ENCODE measurements around the gene KCNN4. TPM values are rescaled to one million over a fixed set of nuclear protein-coding genes. Genes with fewer than 3 reads are reported as not detected.
"Not testable (repeated sequence)": the region's sequence is repeated elsewhere in the genome, so short reads cannot be mapped to it uniquely, and the experiment has no call there.

KCNN4 gene
- total RNA-seq, 1 experiment from 2014 or later, result not detected

DNA sequence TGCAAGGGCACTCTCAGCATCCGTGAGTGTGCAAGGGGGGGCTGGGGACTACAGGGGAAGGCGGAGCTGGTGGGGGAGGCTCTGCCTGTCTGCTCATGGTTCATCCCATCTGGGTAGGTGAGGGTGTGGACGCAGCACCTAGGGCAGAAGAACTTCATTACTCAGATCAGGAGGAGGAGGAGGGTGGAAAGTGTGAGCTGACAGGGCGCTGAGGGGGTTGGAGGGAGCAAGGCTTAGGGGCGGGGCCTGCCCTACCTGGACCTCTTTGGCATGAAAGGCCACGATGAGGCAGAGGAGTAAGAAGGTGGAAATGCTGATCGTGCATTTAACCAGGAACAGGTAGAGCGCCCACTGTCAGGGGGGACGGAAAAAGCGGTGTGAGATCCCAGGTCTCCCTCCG is 4.5 kb downstream of the KCNN4 start:
- Histone ChIP-seq H3K4me1 (ENCODE audit: insufficient read depth, low read length, poor library complexity, severe bottlenecking) (peaks cover 9% of the 10 kb centered on the region), H3K36me3 (ENCODE audit: insufficient read depth, low read length, poor library complexity, severe bottlenecking) (no peaks in the 10 kb centered on the region), H3K9me3 (ENCODE audit: low read depth, low read length, poor library complexity, severe bottlenecking) (no peaks in the 10 kb centered on the region), H3K27ac (ENCODE audit: low read depth, low read length, poor library complexity, severe bottlenecking) (no peak overlapping the region), H3K4me3 (ENCODE audit: low read depth, low read length, poor library complexity, severe bottlenecking) (no peak overlapping the region), H3K27me3 (replicated peaks; ENCODE audit: insufficient read depth, low read depth, low read length, poor library complexity) (peaks cover 24% of the 10 kb centered on the region)
- no peak for DNase-seq (ENCODE audit: low spot score)
- CTCF ChIA-PET, result no interaction called here
- POLR2A ChIA-PET (ENCODE audit: low non-redundant PET), result no interaction called here
- no peak for TF ChIP-seq EZH2 (IDR thresholded peaks at IDR 0.05; ENCODE audit: borderline replicate concordance, low read depth, low read length, poor library complexity, severe bottlenecking)
- TF ChIP-seq, protein P1, sequence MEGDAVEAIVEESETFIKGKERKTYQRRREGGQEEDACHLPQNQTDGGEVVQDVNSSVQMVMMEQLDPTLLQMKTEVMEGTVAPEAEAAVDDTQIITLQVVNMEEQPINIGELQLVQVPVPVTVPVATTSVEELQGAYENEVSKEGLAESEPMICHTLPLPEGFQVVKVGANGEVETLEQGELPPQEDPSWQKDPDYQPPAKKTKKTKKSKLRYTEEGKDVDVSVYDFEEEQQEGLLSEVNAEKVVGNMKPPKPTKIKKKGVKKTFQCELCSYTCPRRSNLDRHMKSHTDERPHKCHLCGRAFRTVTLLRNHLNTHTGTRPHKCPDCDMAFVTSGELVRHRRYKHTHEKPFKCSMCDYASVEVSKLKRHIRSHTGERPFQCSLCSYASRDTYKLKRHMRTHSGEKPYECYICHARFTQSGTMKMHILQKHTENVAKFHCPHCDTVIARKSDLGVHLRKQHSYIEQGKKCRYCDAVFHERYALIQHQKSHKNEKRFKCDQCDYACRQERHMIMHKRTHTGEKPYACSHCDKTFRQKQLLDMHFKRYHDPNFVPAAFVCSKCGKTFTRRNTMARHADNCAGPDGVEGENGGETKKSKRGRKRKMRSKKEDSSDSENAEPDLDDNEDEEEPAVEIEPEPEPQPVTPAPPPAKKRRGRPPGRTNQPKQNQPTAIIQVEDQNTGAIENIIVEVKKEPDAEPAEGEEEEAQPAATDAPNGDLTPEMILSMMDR (conservative IDR thresholded peaks at IDR 0.05; ENCODE audit: low read depth, low read length), result no peak
- intact Hi-C loops (cut with micrococcal nuclease; ENCODE audit: unreplicated experiment), result no loop called here
- no TSS peak for BruUV-seq (replicated peaks)

DNA sequence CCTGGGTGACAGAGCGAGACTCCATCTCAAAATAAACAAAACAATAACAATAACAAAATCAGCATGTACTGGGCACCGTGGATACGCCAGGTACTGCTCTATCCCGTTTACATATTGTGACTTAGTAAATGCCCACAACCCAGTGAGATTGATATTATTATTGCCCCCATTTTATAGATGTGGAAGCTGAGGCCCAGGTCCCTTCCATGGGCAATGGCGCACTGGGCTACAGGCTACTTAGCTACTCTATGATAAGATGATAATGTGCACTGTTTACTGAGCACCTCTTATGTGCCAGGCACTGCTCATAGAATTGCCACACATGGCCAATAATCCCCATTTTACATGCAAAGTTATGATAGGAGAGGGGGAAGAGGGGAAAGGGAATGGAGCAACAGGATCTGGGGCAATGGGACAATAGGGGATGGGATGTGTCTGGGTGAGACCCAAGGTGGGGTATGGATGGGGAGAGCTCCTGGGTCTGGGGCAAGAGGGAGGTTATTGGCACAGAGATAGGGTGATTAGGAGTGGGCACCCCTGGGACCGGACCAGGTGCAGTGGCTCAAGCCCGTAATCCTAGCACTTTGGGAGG is 5.4 kb downstream of the KCNN4 start:
- TF ChIP-seq, protein P1 (conservative IDR thresholded peaks at IDR 0.05; ENCODE audit: low read depth, low read length), result no peak
- TF ChIP-seq EZH2 (IDR thresholded peaks at IDR 0.05; ENCODE audit: borderline replicate concordance, low read depth, low read length, poor library complexity, severe bottlenecking), result no peak
- no TSS peak for BruUV-seq (replicated peaks)
- H3K27me3 ChIP-seq (replicated peaks; ENCODE audit: insufficient read depth, low read depth, low read length, poor library complexity), result peaks cover 24% of the 10 kb centered on the region
- POLR2A ChIA-PET (ENCODE audit: low non-redundant PET), result no interaction called here
- DNase-seq (ENCODE audit: low spot score), result no peak
- CTCF ChIA-PET, result no interaction called here
- H3K36me3 ChIP-seq (ENCODE audit: insufficient read depth, low read length, poor library complexity, severe bottlenecking), result no peaks in the 10 kb centered on the region
- no peaks in the 10 kb centered on the region for H3K9me3 ChIP-seq (ENCODE audit: low read depth, low read length, poor library complexity, severe bottlenecking)
- no peak overlapping the region for H3K4me3 ChIP-seq (ENCODE audit: low read depth, low read length, poor library complexity, severe bottlenecking)
- no peak overlapping the region for H3K27ac ChIP-seq (ENCODE audit: low read depth, low read length, poor library complexity, severe bottlenecking)
- intact Hi-C loops (cut with micrococcal nuclease; ENCODE audit: unreplicated experiment), result no loop called here
- H3K4me1 ChIP-seq (ENCODE audit: insufficient read depth, low read length, poor library complexity, severe bottlenecking), result peaks cover 9% of the 10 kb centered on the region

DNA sequence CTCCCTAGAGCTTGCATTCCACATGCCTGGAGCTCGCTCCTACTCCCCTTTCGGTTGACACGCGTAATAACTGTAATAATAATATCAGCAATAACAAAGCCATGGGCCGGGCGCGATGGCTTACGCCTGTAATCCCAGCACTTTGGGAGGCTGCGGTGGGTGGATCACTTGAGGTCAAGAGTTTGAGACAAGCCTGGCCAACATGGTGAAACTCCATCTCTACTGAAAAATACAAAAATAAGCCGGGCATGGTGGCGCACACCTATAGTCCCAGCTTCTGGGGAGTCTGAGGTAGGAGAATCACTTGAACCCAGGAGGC is 5.9 kb downstream of the KCNN4 start:
- H3K4me3 ChIP-seq (ENCODE audit: low read depth, low read length, poor library complexity, severe bottlenecking); H3K9me3 ChIP-seq (ENCODE audit: low read depth, low read length, poor library complexity, severe bottlenecking); POLR2A ChIA-PET (ENCODE audit: low non-redundant PET); H3K36me3 ChIP-seq (ENCODE audit: insufficient read depth, low read length, poor library complexity, severe bottlenecking); H3K4me1 ChIP-seq (ENCODE audit: insufficient read depth, low read length, poor library complexity, severe bottlenecking); CTCF ChIA-PET; H3K27ac ChIP-seq (ENCODE audit: low read depth, low read length, poor library complexity, severe bottlenecking); intact Hi-C loops (cut with micrococcal nuclease; ENCODE audit: unreplicated experiment); DNase-seq (ENCODE audit: low spot score); BruUV-seq (replicated peaks): not testable (repeated sequence)
- H3K27me3 ChIP-seq (replicated peaks; ENCODE audit: insufficient read depth, low read depth, low read length, poor library complexity), result peaks cover 24% of the 10 kb centered on the region

Data from A673 (cell line).